DMS114 treated with DMSO at 0.1 percent for 48 hours (cell line): ENCODE data around the gene URI1.
A peak's percentile ranks its signal among the peaks of the same experiment; 100 is the strongest.
"Not testable (repeated sequence)": the region's sequence is repeated elsewhere in the genome, so short reads cannot be mapped to it uniquely, and the experiment has no call there.

Experiments
- DNase-seq: peaks from one replicate; lab custom pipeline; 2025; ENCODE audit not compliant: unreplicated experiment; lab: John Stamatoyannopoulos, UW

The URI1 gene

GRCh38 chr19:29941828-29942403 lies at the start of gene URI1:
Gene URI1 (plus strand): TSS chr19:29942239. CDS start chr19:29942548, 309 bp downstream.
- DNase-seq, result peak; percentile 80

GRCh38 chr19:29893606-29894284 lies 48.3 kb upstream of the URI1 start:
- DNase-seq, result no peak

GRCh38 chr19:29896802-29897201 lies 45.2 kb upstream of the URI1 start:
- no peak for DNase-seq

- DNase-seq, result no peak
Observed at GRCh38 chr19:29897466-29897865, 44.6 kb upstream of the URI1 start.

- DNase-seq, result no peak
Observed at GRCh38 chr19:29904017-29904416, 38.0 kb upstream of the URI1 start.

GRCh38 chr19:29908963-29909944 lies 32.8 kb upstream of the URI1 start:
- DNase-seq, result no peak

GRCh38 chr19:29914933-29915332 lies 27.1 kb upstream of the URI1 start:
- DNase-seq, result no peak

- not testable (repeated sequence) for DNase-seq
Observed at GRCh38 chr19:29915832-29916231, 26.2 kb upstream of the URI1 start.

GRCh38 chr19:29917911-29918310 lies 24.1 kb upstream of the URI1 start:
- DNase-seq, result no peak

GRCh38 chr19:29918891-29919290 lies 23.1 kb upstream of the URI1 start:
- DNase-seq, result no peak

GRCh38 chr19:29922972-29923371 lies 19.1 kb upstream of the URI1 start:
- no peak for DNase-seq

GRCh38 chr19:29923653-29924052 lies 18.4 kb upstream of the URI1 start:
- no peak for DNase-seq

- DNase-seq, result no peak
Observed at GRCh38 chr19:29926031-29926430, 16.0 kb upstream of the URI1 start.

GRCh38 chr19:29926801-29927200 lies 15.2 kb upstream of the URI1 start:
- DNase-seq, result no peak

GRCh38 chr19:29927944-29928625 lies 14.0 kb upstream of the URI1 start:
- DNase-seq, result no peak

GRCh38 chr19:29928831-29929230 lies 13.2 kb upstream of the URI1 start:
- DNase-seq, result no peak

- no peak for DNase-seq
Observed at GRCh38 chr19:29934257-29934656, 7.8 kb upstream of the URI1 start.

- no peak for DNase-seq
Observed at GRCh38 chr19:29934781-29935180, 7.3 kb upstream of the URI1 start.

GRCh38 chr19:29936409-29936808 lies 5.6 kb upstream of the URI1 start:
- DNase-seq, result no peak

GRCh38 chr19:29939628-29940027 lies 2.4 kb upstream of the URI1 start:
- DNase-seq, result no peak

- DNase-seq, result no peak
Observed at GRCh38 chr19:29940971-29941585, 961 bp upstream of the URI1 start.
